ENCODE measurements around the gene GTF3A.

The GTF3A gene

GRCh38 chr13:27455331-27455855 is 31.0 kb downstream of the GTF3A start:
- H3K4me3 ChIP-seq (ENCODE audit: low read depth, low read length), result no peak overlapping the region
- no peak for TF ChIP-seq CTCF (IDR thresholded peaks at IDR 0.05; ENCODE audit: low read depth, low read length)
- no peaks in the 10 kb centered on the region for H3K4me1 ChIP-seq
- no peak for DNase-seq
- H3K27me3 ChIP-seq, result peaks cover 9% of the 10 kb centered on the region; the same call in 1 of the 2 replicates
- H3K9me3 ChIP-seq, result no peaks in the 10 kb centered on the region
- H3K36me3 ChIP-seq, result no peaks in the 10 kb centered on the region

- Histone ChIP-seq H3K27me3 (no peaks in the 10 kb centered on the region), H3K9me3 (no peaks in the 10 kb centered on the region), H3K4me1 (no peaks in the 10 kb centered on the region), H3K4me3 (ENCODE audit: low read depth, low read length) (no peak overlapping the region), H3K36me3 (no peaks in the 10 kb centered on the region)
- TF ChIP-seq CTCF (IDR thresholded peaks at IDR 0.05; ENCODE audit: low read depth, low read length), result no peak
- no peak for DNase-seq
Observed at GRCh38 chr13:27461940-27462584, 37.6 kb downstream of the GTF3A start.

GRCh38 chr13:27463500-27463899 is 39.1 kb downstream of the GTF3A start:
- no peak overlapping the region for H3K4me3 ChIP-seq (ENCODE audit: low read depth, low read length)
- no peaks in the 10 kb centered on the region for H3K27me3 ChIP-seq

GRCh38 chr13:27465611-27466010 is 41.2 kb downstream of the GTF3A start:
- no peak for TF ChIP-seq CTCF (IDR thresholded peaks at IDR 0.05; ENCODE audit: low read depth, low read length)

More at GRCh38 chr13:27463500-27463899, 39.1 kb downstream of the GTF3A start:
- no peaks in the 10 kb centered on the region for H3K4me1 ChIP-seq
- no peaks in the 10 kb centered on the region for H3K9me3 ChIP-seq
- no peaks in the 10 kb centered on the region for H3K36me3 ChIP-seq
- DNase-seq, result no peak
- no peak for TF ChIP-seq CTCF (IDR thresholded peaks at IDR 0.05; ENCODE audit: low read depth, low read length)

GRCh38 chr13:27466513-27466912 is 42.1 kb downstream of the GTF3A start:
- Histone ChIP-seq H3K4me1 (no peaks in the 10 kb centered on the region), H3K4me3 (ENCODE audit: low read depth, low read length) (no peak overlapping the region), H3K36me3 (no peaks in the 10 kb centered on the region), H3K27me3 (no peaks in the 10 kb centered on the region), H3K9me3 (no peaks in the 10 kb centered on the region)
- no peak for TF ChIP-seq CTCF (IDR thresholded peaks at IDR 0.05; ENCODE audit: low read depth, low read length)
- no peak for DNase-seq

More at GRCh38 chr13:27465611-27466010, 41.2 kb downstream of the GTF3A start:
- no peaks in the 10 kb centered on the region for H3K27me3 ChIP-seq
- no peaks in the 10 kb centered on the region for H3K9me3 ChIP-seq
- DNase-seq, result no peak
- no peaks in the 10 kb centered on the region for H3K36me3 ChIP-seq
- H3K4me1 ChIP-seq, result no peaks in the 10 kb centered on the region
- no peak overlapping the region for H3K4me3 ChIP-seq (ENCODE audit: low read depth, low read length)

GRCh38 chr13:27470075-27470820 is 45.8 kb downstream of the GTF3A start:
- H3K27me3 ChIP-seq, result no peaks in the 10 kb centered on the region
- no peaks in the 10 kb centered on the region for H3K36me3 ChIP-seq
- TF ChIP-seq CTCF (IDR thresholded peaks at IDR 0.05; ENCODE audit: low read depth, low read length), result no peak
- no peak for DNase-seq
- no peak overlapping the region for H3K4me3 ChIP-seq (ENCODE audit: low read depth, low read length)
- H3K4me1 ChIP-seq, result no peaks in the 10 kb centered on the region
- no peaks in the 10 kb centered on the region for H3K9me3 ChIP-seq

Data from BE2C (cell line).